ENCODE data around the gene STEAP1B. TPM values are rescaled to one million over a fixed set of nuclear protein-coding genes. Genes with fewer than 3 reads are reported as not detected.

The STEAP1B gene
- total RNA-seq, 1 donor from 2014 or later, result 1.3 TPM

GRCh38 chr7:22372863-22373262 lies 127.1 kb downstream of the STEAP1B start:
- Histone ChIP-seq H3K9me3 (ENCODE audit: insufficient read depth, low read depth, low read length) (no peaks in the 10 kb centered on the region), H3K4me1 (ENCODE audit: insufficient read depth, low read length) (no peaks in the 10 kb centered on the region), H3K4me2 (ENCODE audit: low read length) (no peak overlapping the region), H2AFZ (ENCODE audit: low read depth, low read length) (no peak overlapping the region), H3K4me3 (ENCODE audit: insufficient read depth, low read depth, low read length) (no peak overlapping the region), H3K36me3 (ENCODE audit: insufficient read depth, low read length) (no peaks in the 10 kb centered on the region), H3K27me3 (ENCODE audit: insufficient read depth, low read length) (peaks cover 6% of the 10 kb centered on the region), H3K9ac (ENCODE audit: low read length) (no peak overlapping the region), H4K20me1 (ENCODE audit: insufficient read depth, low read length) (no peaks in the 10 kb centered on the region), H3K79me2 (ENCODE audit: insufficient read depth, low read length) (no peaks in the 10 kb centered on the region), H3K27ac (ENCODE audit: low read depth, low read length) (no peak overlapping the region)
- Mint-ChIP-seq H3K4me1 (ENCODE audit: low read depth, unreplicated experiment) (peaks cover 5% of the 10 kb centered on the region), H3K9me3 (ENCODE audit: unreplicated experiment) (no peaks in the 10 kb centered on the region), H3K27ac (ENCODE audit: unreplicated experiment) (no peak overlapping the region), H3K36me3 (ENCODE audit: low read depth, unreplicated experiment) (no peaks in the 10 kb centered on the region), H3K4me3 (ENCODE audit: unreplicated experiment) (no peak overlapping the region), H3K27me3 (ENCODE audit: low read depth, unreplicated experiment) (peaks cover 13% of the 10 kb centered on the region)
- TF ChIP-seq CTCF (IDR thresholded peaks at IDR 0.05; ENCODE audit: insufficient read depth, low read depth, low read length) (no peak), EZH2 (IDR thresholded peaks at IDR 0.05; ENCODE audit: insufficient read depth, low read length) (no peak)
- FAIRE-seq (no peak), DNase-seq (ENCODE audit: low read depth) (no peak)

- FAIRE-seq (no peak), DNase-seq (ENCODE audit: low read depth) (no peak)
- Mint-ChIP-seq H3K36me3 (ENCODE audit: low read depth, unreplicated experiment) (no peaks in the 10 kb centered on the region), H3K27ac (ENCODE audit: unreplicated experiment) (no peak overlapping the region), H3K4me1 (ENCODE audit: low read depth, unreplicated experiment) (peaks cover 5% of the 10 kb centered on the region), H3K4me3 (ENCODE audit: unreplicated experiment) (no peak overlapping the region), H3K9me3 (ENCODE audit: unreplicated experiment) (no peaks in the 10 kb centered on the region), H3K27me3 (ENCODE audit: low read depth, unreplicated experiment) (peaks cover 5% of the 10 kb centered on the region)
- Histone ChIP-seq H3K27ac (ENCODE audit: low read depth, low read length) (no peak overlapping the region), H3K4me1 (ENCODE audit: insufficient read depth, low read length) (no peaks in the 10 kb centered on the region), H3K36me3 (ENCODE audit: insufficient read depth, low read length) (no peaks in the 10 kb centered on the region), H3K9ac (ENCODE audit: low read length) (no peak overlapping the region), H3K4me3 (ENCODE audit: insufficient read depth, low read depth, low read length) (no peak overlapping the region), H3K27me3 (ENCODE audit: insufficient read depth, low read length) (peaks cover 6% of the 10 kb centered on the region), H3K4me2 (ENCODE audit: low read length) (no peak overlapping the region), H4K20me1 (ENCODE audit: insufficient read depth, low read length) (no peaks in the 10 kb centered on the region), H3K79me2 (ENCODE audit: insufficient read depth, low read length) (no peaks in the 10 kb centered on the region), H3K9me3 (ENCODE audit: insufficient read depth, low read depth, low read length) (no peaks in the 10 kb centered on the region), H2AFZ (ENCODE audit: low read depth, low read length) (no peak overlapping the region)
- no peak for TF ChIP-seq CTCF (IDR thresholded peaks at IDR 0.05; ENCODE audit: insufficient read depth, low read depth, low read length)
- no peak for TF ChIP-seq EZH2 (IDR thresholded peaks at IDR 0.05; ENCODE audit: insufficient read depth, low read length)
Measured at GRCh38 chr7:22371878-22372277, 128.1 kb downstream of the STEAP1B start.

Other genes with a start within 250 kb of the STEAP1B start
- 0.29 and 1.0 TPM in 2 replicates for gene RAPGEF5, start 143.0 kb downstream of the STEAP1B start, total RNA-seq
- gene IL6, start 227.0 kb upstream of the STEAP1B start, total RNA-seq, result 2.5 and 2.7 TPM in 2 replicates

Data from astrocyte (in vitro differentiated cells and primary cell).